GM12864 (cell line): ENCODE data around the gene UROS.
A peak's percentile ranks its signal among the peaks of the same experiment; 100 is the strongest.

Experiments used
- DNase-seq: peaks from one replicate; pipeline ENCODE4 v3.0.0-alpha.2; 2011; ENCODE audit warnings: low read depth
- H3K4me3 ChIP-seq: 2 replicates; pipeline ENCODE4 v1.5.1; 2011; ENCODE audit warnings: mild to moderate bottlenecking, low read depth, low read length, control low read depth
- CTCF ChIP-seq: IDR thresholded peaks from 2 replicates; pipeline ENCODE4 v1.5.1; 2011; ENCODE audit warnings: low read depth, mild to moderate bottlenecking, moderate library complexity, low read length, control low read depth, inconsistent platforms; ENCODE audit errors: missing control alignments

Gene UROS

GRCh38 chr10:125795128-125795527, 27.9 kb downstream of the UROS start:
- DNase-seq: no peak
- H3K4me3 ChIP-seq: no peak overlapping the region
- TF ChIP-seq CTCF: no peak

GRCh38 chr10:125792342-125793300, 30.4 kb downstream of the UROS start:
- DNase-seq: no peak
- no peak overlapping the region for H3K4me3 ChIP-seq
- no peak for TF ChIP-seq CTCF

GRCh38 chr10:125788156-125789034, 34.7 kb downstream of the UROS start:
- TF ChIP-seq CTCF: no peak
- H3K4me3 ChIP-seq: no peak overlapping the region
- DNase-seq: no peak

- H3K4me3 ChIP-seq: no peak overlapping the region
- no peak for TF ChIP-seq CTCF
- no peak for DNase-seq
These were observed 37.3 kb downstream of the UROS start for GRCh38 chr10:125785791-125786190.

- H3K4me3 ChIP-seq: no peak overlapping the region
- DNase-seq: peak; percentile 56
- TF ChIP-seq CTCF: peak; percentile 5
These were observed 39.1 kb downstream of the UROS start for GRCh38 chr10:125783957-125784356.

GRCh38 chr10:125783408-125783807, 39.6 kb downstream of the UROS start:
- DNase-seq: no peak
- TF ChIP-seq CTCF: no peak
- H3K4me3 ChIP-seq: no peak overlapping the region
